Hepatocyte (in vitro differentiated cells): ENCODE data around the gene PLPPR1. TPM values are rescaled to one million over a fixed set of nuclear protein-coding genes. Genes with fewer than 3 reads are reported as not detected.

Experiments
- DNase-seq: peaks from one replicate; pipeline ENCODE4 v3.0.0-alpha.2; 2016; ENCODE audit warnings: low spot score
- H2AFZ ChIP-seq: fragments of 200-600 bp; sonication (generic); 2 replicates; pipeline ENCODE4 v1.6.0; 2016; ENCODE audit warnings: antibody characterized with exemption, mild to moderate bottlenecking
- H3K27ac ChIP-seq: fragments of 200-600 bp; sonication (generic); 2 replicates; pipeline ENCODE4 v1.5.1; 2016; ENCODE audit warnings: mild to moderate bottlenecking
- H3K27me3 ChIP-seq: fragments of 200-600 bp; sonication (generic); 2 replicates; pipeline ENCODE4 v1.6.1; 2016
- H3K36me3 ChIP-seq: fragments of 200-600 bp; sonication (generic); replicated peaks from 2 replicates; pipeline ENCODE4 v1.5.1; 2016; ENCODE audit warnings: low read depth; ENCODE audit not compliant: insufficient read depth
- H3K4me1 ChIP-seq: fragments of 200-600 bp; sonication (generic); 2 replicates; pipeline ENCODE4 v1.5.1; 2016; ENCODE audit warnings: mild to moderate bottlenecking, moderate library complexity; ENCODE audit not compliant: insufficient read depth
- H3K4me2 ChIP-seq: fragments of 200-600 bp; sonication (generic); 2 replicates; pipeline ENCODE4 v1.6.0; 2016
- H3K4me3 ChIP-seq: fragments of 200-600 bp; sonication (generic); 2 replicates; pipeline ENCODE4 v1.5.1; 2016; ENCODE audit warnings: mild to moderate bottlenecking
- H3K79me2 ChIP-seq: fragments of 200-600 bp; sonication (generic); 2 replicates; pipeline ENCODE4 v1.6.0; 2017; ENCODE audit warnings: mild to moderate bottlenecking
- H3K9me2 ChIP-seq: fragments of 200-600 bp; sonication (generic); replicated peaks from 2 replicates; pipeline ENCODE4 v1.6.0; 2017; ENCODE audit warnings: mild to moderate bottlenecking; ENCODE audit not compliant: insufficient read depth
- H3K9me3 ChIP-seq: fragments of 200-600 bp; sonication (generic); 2 replicates; pipeline ENCODE4 v1.5.1; 2016; ENCODE audit warnings: low read depth, mild to moderate bottlenecking
- H4K20me1 ChIP-seq: fragments of 200-600 bp; sonication (generic); 2 replicates; pipeline ENCODE4 v1.6.0; 2016; ENCODE audit warnings: mild to moderate bottlenecking; ENCODE audit not compliant: insufficient read depth, poor library complexity, severe bottlenecking
- CTCF ChIP-seq: fragments of 200-600 bp; sonication (generic); IDR thresholded peaks from 2 replicates; pipeline ENCODE4 v1.5.1; 2016; ENCODE audit warnings: antibody characterized with exemption, mild to moderate bottlenecking; ENCODE audit not compliant: poor library complexity
- EZH2 ChIP-seq: fragments of 200-600 bp; sonication (generic); IDR thresholded peaks from 2 replicates; pipeline ENCODE4 v1.6.1; 2016; ENCODE audit warnings: antibody characterized with exemption, mild to moderate bottlenecking, borderline replicate concordance
- EZH2phosphoT487 ChIP-seq: fragments of 200-600 bp; sonication (generic); IDR thresholded peaks from one replicate; pipeline ENCODE4 v1.6.1; 2018; ENCODE audit warnings: antibody characterized with exemption, mild to moderate bottlenecking, low read depth, moderate library complexity; ENCODE audit not compliant: unreplicated experiment, severe bottlenecking
- WGBS: methylation state at CpG from one replicate; pipeline ENCODE4 v1.1.6; 2016; ENCODE audit warnings: low lambda C conversion rate; ENCODE audit errors: missing lambda C conversion rate; 5-methylcytosine and 5-hydroxymethylcytosine counted together
- polyA plus RNA-seq: library from polyadenylated mRNA; unstranded; fragments of >200 nt; fragmentation: Nextera tagmentation; extraction: Ambion mirVana; gene quantifications from 2 replicates; pipeline ENCODE4 v1.2.1, GENCODE V29; 2016
- total RNA-seq: library from RNA; depleted of rRNA; stranded (reverse); fragments of >200 nt; gene quantifications from 2 replicates; pipeline ENCODE4 v1.2.3, GENCODE V29; 2014

PLPPR1 gene
- total and polyA plus RNA-seq, 2 experiments from 2014 or later: 0.27 to 2.1 TPM

- H2AFZ ChIP-seq: no peak overlapping the region
- WGBS: 72% methylated on average over 5 of the region's 5 CpGs
- H3K36me3 ChIP-seq: no peaks in the 10 kb centered on the region
- TF ChIP-seq CTCF (no peak), EZH2 (no peak), EZH2phosphoT487 (no peak)
- H4K20me1 ChIP-seq: no peaks in the 10 kb centered on the region
- H3K9me2 ChIP-seq: no peaks in the 10 kb centered on the region
- peak overlapping the region; percentile 93 for H3K27ac ChIP-seq
- no peaks in the 10 kb centered on the region for H3K79me2 ChIP-seq
- H3K4me3 ChIP-seq: no peak overlapping the region
- H3K4me1 ChIP-seq: peaks cover 29% of the 10 kb centered on the region
- H3K4me2 ChIP-seq: peak overlapping the region; percentile 55
- DNase-seq: peak; percentile 72
- H3K27me3 ChIP-seq: no peaks in the 10 kb centered on the region
- no peaks in the 10 kb centered on the region for H3K9me3 ChIP-seq
These were observed 325.7 kb downstream of the PLPPR1 start for GRCh38 chr9:101354143-101354764.

- Histone ChIP-seq H3K4me2 (peak overlapping the region; percentile 17), H3K27ac (peak overlapping the region; percentile 93)
These were observed 326.5 kb downstream of the PLPPR1 start for GRCh38 chr9:101354765-101355708.

GRCh38 chr9:101356619-101357018 lies 328.1 kb downstream of the PLPPR1 start:
- Histone ChIP-seq H3K9me2 (no peaks in the 10 kb centered on the region), H3K9me3 (no peaks in the 10 kb centered on the region), H2AFZ (no peak overlapping the region), H3K4me3 (no peak overlapping the region), H3K27me3 (no peaks in the 10 kb centered on the region), H3K4me2 (no peak overlapping the region), H4K20me1 (no peaks in the 10 kb centered on the region), H3K79me2 (no peaks in the 10 kb centered on the region), H3K27ac (no peak overlapping the region), H3K4me1 (peaks cover 22% of the 10 kb centered on the region), H3K36me3 (no peaks in the 10 kb centered on the region)
- DNase-seq: no peak
- 0% methylated on average over 1 of the region's 1 CpG for WGBS
- TF ChIP-seq CTCF (no peak), EZH2phosphoT487 (no peak), EZH2 (no peak)

More at GRCh38 chr9:101354765-101355708, 326.5 kb downstream of the PLPPR1 start:
- no peak overlapping the region for H3K4me3 ChIP-seq
- H3K79me2 ChIP-seq: no peaks in the 10 kb centered on the region
- H3K4me1 ChIP-seq: peaks cover 29% of the 10 kb centered on the region
- H3K36me3 ChIP-seq: no peaks in the 10 kb centered on the region
- peak; percentile 20 for DNase-seq
- no peaks in the 10 kb centered on the region for H3K27me3 ChIP-seq
- H3K9me2 ChIP-seq: no peaks in the 10 kb centered on the region
- WGBS: 65% methylated on average over 7 of the region's 7 CpGs
- no peaks in the 10 kb centered on the region for H4K20me1 ChIP-seq
- TF ChIP-seq EZH2phosphoT487: no peak
- no peak for TF ChIP-seq CTCF
- TF ChIP-seq EZH2: no peak
- no peaks in the 10 kb centered on the region for H3K9me3 ChIP-seq
- no peak overlapping the region for H2AFZ ChIP-seq
